NCI-H146 (cell line): ENCODE data around the gene NT5DC1.
A peak's percentile ranks its signal among the peaks of the same experiment; 100 is the strongest.
"Not testable (repeated sequence)": the region's sequence is repeated elsewhere in the genome, so short reads cannot be mapped to it uniquely, and the experiment has no call there.

Source experiments
- DNase-seq: peaks from one replicate; lab custom pipeline; 2025; lab: John Stamatoyannopoulos, UW

NT5DC1 gene

DNA sequence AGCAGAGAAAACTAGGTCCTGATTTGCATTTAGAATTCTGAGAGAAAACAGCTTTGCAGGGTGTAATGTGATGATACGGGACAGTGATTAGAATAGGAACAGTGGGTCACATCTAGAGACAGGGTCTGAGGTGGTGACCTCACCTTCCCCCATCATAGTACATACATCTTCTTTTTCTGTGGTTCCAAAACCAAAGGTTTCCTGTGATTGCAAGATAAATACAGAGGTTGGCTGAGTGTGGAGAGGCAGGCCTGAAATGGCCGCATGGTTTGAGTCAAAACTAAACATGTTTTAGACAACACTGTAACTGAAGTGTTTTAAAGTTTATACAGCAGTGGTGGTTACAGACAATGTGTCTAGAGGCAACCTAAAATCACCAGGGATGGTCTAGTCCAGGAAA, 10.4 kb upstream of the NT5DC1 start:
- DNase-seq = no peak

DNA sequence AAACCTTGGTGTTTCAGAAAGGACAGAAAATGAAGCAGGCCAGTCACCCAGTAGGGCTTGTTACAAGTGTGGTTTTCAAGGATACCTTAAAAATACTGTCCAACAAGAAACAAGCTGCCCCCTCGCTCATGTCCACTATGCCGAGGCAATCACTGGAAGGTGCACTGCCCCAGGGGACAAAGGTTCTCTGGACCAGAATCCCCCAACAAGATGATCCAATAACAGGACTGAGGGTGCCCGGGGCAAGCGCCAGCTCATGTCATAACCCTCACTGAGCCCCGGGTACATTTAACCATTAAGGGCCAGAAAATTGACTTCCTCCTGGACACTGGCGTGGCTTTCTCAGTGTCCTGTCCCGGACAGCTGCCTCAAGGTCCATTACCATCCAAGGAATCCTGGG, 6.6 kb upstream of the NT5DC1 start:
- no peak for DNase-seq

DNA sequence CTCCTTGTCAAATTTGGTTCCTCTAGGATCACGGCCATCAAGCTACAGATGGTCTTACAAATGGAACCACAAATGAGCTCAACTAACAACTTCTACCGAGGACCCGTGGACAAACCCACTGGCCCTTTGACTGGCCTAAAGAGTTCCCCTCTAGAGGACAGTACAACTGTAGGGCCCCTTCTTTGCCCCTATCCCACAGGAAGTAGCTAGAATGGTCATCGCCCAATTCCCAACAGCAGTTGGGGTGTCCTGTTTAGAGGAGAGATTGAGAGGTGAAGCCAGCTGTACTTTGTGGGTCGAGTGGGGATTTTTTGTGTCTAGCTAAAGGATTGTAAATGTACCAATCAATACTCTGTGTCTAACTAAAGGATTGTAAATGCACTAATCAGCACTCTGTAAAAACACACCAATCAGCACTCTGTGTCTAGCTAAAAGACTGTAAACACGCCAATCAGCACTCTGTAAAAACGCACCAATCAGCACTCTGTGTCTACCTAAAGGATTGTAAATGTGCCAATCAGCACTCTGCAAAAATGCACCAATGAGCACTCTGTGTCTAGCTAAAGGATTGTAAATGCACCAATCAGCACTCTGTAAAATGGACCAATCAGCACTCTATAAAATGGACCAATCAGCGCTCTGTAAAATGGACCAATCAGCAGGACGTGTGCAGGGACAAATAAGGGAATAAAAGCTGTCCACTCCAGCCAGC, 4.4 kb upstream of the NT5DC1 start:
- not testable (repeated sequence) for DNase-seq

- DNase-seq = no peak
Observed at GRCh38 chr6:116096979-116097816, 3.5 kb upstream of the NT5DC1 start.

DNA sequence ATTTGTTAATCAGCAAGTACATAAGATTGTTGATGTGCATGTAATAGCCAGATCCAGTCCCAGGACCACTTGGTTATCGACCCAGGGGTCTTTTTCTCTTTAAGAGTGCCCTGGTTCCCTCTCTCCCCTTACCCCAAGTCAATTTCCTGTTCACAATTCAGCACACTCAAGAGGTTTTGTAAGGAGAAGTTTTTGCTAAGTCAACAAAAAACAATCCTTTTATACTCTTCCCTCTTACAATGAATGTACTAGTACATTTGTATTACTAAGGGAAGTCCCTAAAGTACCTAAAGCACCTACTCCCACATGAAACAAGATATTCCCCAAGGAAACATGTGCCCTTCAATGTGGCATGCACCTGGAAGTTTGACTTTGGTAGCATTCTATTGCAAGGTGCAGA, 1.6 kb upstream of the NT5DC1 start:
- no peak for DNase-seq

DNA sequence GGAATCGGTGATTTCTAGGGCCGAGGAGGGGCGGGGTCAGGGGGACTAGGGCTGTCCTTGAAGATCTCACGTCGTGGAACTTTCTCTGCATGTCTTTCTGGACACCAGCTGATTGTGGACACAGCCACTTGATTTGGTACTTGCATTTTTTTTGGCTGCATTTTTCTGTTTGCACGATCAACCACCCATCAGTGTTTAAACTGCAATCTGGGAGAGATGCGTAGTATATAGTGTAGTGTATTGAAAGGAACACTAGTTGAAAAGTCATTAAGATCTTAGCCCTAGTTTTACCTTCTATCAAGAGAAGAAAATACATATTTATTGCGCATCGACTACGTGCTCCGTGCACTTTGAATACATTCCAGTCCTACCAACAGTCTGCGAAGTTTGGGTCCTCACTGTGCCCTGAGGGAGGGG, 657 bp downstream of the NT5DC1 start:
- no peak for DNase-seq

- no peak for DNase-seq
Observed at GRCh38 chr6:116101790-116102189, 1.1 kb downstream of the NT5DC1 start.

- no peak for DNase-seq
Observed at GRCh38 chr6:116102873-116103272, 2.2 kb downstream of the NT5DC1 start.

DNA sequence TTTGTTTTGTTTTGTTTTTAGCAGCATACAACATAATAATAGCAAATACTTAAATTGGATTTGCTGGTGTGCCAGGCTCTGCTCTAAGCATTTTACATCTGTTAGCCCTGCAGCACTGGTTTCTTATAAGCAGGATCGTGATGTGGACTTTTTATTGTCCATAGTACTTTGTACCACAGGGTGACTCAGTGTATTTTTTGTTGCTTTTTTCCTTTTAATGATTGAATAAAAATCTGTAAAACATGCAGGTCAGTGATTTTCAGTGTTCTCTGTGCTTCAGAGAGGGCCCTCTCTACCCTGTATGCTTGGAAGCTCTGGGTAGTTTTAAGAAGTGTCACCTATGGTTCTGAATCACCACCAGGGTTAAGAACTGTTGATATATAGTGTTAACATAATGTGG, 4.0 kb downstream of the NT5DC1 start:
- DNase-seq = no peak

GRCh38 chr6:116105247-116105646, 4.6 kb downstream of the NT5DC1 start:
- DNase-seq = no peak

DNA sequence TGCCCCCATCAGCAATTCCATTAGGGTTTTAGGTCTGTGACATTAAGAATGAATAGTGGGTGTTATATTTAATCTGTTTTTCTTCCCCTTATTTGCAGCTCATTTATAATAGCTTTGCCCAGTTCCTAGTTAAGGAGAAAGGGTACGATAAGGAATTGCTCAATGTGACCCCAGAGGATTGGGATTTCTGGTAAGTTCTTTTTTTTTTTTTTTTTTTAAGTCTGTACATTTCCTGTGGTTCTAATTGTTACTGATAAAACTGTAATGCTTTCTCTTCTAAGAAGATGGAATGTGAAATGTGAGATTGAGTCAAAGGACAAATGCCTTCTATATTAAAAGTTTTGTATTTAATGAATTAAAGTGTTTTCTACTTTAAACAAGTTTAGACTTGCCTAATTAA, 5.5 kb downstream of the NT5DC1 start:
- no peak for DNase-seq

- no peak for DNase-seq
Observed at GRCh38 chr6:116108836-116109235, 8.2 kb downstream of the NT5DC1 start.

GRCh38 chr6:116111552-116112528, 11.2 kb downstream of the NT5DC1 start:
- peak; percentile 37 for DNase-seq

DNA sequence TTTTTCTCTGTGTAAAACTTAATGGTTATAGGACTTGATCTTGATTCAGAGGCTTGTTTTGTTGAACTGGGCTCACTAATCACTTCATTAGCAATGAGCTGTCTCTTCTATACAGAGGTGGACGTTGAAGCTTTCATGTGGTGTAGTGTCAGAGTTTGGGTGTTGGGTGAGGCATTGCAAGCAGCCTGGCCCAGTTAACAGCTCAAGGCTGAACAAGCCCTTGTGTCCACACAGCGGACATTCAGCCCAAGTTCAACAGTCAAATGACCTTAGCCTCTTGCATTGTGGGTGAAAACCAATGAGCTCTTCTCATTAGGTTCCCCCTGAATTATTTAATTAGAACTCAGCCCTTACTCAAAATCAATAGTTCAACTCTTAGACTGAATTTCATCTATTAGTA, 12.7 kb downstream of the NT5DC1 start:
- DNase-seq = no peak

- no peak for DNase-seq
Observed at GRCh38 chr6:116115781-116116180, 15.1 kb downstream of the NT5DC1 start.

DNA sequence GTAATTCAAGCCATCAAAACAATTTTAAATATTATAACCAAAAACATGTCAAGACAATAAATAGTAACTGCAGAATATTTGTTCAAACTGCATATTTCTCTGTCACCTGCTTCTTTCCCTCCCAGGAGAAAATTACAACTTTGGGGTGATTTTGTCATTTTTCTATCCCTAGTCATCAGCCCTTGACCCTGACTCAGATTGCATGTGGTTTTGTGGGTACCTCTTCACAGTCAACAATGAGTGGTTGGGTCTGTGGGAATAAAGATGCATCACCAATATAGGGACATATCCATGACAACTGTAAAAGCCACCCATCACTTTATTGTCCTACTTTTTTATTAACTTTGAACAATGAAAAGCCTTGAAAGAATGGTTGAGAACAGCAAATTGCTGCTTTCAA, 18.0 kb downstream of the NT5DC1 start:
- DNase-seq = no peak

GRCh38 chr6:116120430-116120829, 19.8 kb downstream of the NT5DC1 start:
- no peak for DNase-seq

- DNase-seq = no peak
Observed at GRCh38 chr6:116126032-116126431, 25.4 kb downstream of the NT5DC1 start, which contains the start of gene COL10A1. Gene COL10A1 (minus strand): TSS chr6:116126132. CDS start chr6:116125492, 640 bp downstream.

DNA sequence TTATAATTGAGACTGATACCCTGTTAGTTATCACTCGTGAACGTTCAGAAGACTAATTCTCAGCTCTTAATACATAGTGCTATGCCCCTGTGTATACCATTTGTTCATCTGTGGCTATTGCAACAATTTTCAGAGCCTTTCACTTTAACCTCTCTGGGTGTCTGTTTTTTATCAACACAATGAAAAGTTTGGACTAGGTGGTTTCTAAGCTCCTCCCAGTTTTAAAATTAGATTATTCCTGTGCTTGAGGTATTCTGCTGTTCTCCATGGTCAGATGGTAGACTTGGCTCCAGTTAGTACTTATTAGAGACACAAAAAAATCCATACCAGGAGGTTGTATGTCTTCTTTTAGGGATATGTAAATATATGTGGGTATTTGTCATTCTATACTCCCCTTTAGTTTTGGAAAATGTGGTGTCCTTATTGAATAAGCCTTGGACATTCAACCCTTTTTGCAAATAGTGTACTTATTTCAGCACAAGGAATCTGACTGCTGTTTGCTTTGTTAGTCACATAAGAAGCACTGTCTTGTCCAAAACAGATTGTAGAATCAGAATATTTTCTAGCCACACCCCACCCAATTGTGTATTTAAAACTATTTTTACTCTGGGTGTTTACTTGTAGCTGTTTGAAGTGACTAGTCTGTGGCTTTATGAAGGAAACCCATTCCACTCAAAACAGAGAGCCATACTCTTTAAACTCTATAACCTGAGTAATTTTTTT, 27.3 kb downstream of the NT5DC1 start:
- DNase-seq = no peak

DNA sequence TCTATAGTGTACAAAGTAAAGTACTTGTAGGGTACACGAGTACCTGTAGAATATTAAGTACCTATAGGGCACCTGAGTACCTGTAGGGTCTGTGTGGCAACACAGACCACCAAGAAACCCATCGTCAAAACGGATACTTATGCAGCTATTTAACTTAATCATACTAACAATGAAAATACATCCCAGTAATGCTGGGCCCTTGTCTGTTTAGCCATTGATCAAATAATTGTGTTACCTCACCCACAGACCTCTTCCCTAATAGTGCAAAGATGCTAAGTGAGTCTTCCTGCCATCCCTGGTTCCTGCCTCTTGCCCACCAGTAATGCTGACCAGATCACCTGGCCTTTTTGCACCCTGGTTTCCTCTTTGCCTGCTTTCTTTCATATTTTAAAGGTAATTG, 32.8 kb downstream of the NT5DC1 start:
- DNase-seq = no peak

DNA sequence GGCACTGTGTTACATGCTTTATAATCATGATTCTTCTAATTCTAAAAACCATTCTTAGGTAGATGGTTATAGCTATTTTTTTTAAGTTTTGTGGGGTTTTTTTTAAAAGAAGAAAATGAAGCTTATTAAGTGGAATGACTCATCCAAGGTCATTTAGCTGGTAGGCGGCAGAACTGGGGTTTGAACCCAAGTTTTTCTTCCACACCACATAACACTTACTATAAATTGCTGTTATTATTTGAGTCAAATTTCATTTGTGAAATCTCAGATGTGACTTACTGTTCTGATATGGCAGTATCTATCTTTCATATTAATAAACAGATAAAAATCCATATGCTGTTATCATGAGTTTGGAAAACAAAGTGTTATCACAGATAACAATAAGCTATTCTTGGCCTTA, 35.7 kb downstream of the NT5DC1 start:
- no peak for DNase-seq

GRCh38 chr6:116136933-116137340, 36.3 kb downstream of the NT5DC1 start:
- no peak for DNase-seq
